Left colon (tissue), 2 donors: ENCODE data around the gene CHD8. TPM values are rescaled to one million over a fixed set of nuclear protein-coding genes. Genes with fewer than 3 reads are reported as not detected.
A peak's percentile ranks its signal among the peaks of the same experiment; 100 is the strongest.

ENCODE experiments used
- ATAC-seq: fragments of 200-7000 bp; cut with Tn5 transposase; one replicate; pipeline ENCODE4 v1.9.1; 2020; ENCODE audit warnings: mild to moderate bottlenecking, moderate library complexity
- DNase-seq, 2 donors: peaks; one replicate each; pipeline ENCODE4 v3.0.0-alpha.2; 2020
- intact Hi-C, 2 donors: fragments of 100-400 bp; cut with DNase I in 1 of 2; cut with micrococcal nuclease in 1 of 2; formaldehyde crosslinking; loops; one replicate each; pipeline versions ENCODE4 v1.11.2 to v1.14.0; 2022; cut with DNase I, micrococcal nuclease
- total RNA-seq, 2 donors: library from RNA; stranded (reverse); fragmentation: NEBNext Ultra II Directional; extraction: Animal tissue kit (Norgen Biotek cat#: 25700); gene quantifications; one replicate each; pipeline ENCODE4 v1.2.1, GENCODE V29; 2021
- donor health status: DM: no; HTN: no; CAD: no.
- donor health status: DM: yes; HTN: yes; CAD: no.

Gene CHD8
- total RNA-seq, 2 donors from 2014 or later: 58.5 to 59.0 TPM

DNA sequence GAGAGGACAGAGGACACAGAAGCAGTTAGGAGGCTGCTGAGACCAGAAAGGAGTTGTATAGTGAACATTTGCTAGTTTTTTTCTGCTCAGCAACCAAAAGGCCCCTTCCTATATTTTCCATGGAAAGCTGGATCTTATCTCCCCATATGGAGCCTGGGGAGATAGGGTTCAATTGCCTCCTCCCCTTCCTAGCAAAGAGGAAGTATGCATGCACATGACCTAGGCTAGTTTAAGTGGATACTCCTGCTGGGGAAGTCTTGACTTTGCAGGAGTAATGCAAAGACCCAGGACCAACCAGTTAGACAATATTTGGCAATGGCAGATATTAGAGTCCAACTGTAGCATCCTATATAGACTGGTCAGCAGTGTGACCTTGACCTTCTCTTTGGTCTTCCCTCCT, 15.1 kb downstream of the CHD8 start:
- DNase-seq: no peak
- intact Hi-C loops: no loop called here
- no peak for ATAC-seq

GRCh38 chr14:21437063-21437901, 18.6 kb downstream of the CHD8 start:
- peak; percentile 99 to 100 for DNase-seq
- intact Hi-C loops: no loop called here
- peak; percentile 99 for ATAC-seq

DNA sequence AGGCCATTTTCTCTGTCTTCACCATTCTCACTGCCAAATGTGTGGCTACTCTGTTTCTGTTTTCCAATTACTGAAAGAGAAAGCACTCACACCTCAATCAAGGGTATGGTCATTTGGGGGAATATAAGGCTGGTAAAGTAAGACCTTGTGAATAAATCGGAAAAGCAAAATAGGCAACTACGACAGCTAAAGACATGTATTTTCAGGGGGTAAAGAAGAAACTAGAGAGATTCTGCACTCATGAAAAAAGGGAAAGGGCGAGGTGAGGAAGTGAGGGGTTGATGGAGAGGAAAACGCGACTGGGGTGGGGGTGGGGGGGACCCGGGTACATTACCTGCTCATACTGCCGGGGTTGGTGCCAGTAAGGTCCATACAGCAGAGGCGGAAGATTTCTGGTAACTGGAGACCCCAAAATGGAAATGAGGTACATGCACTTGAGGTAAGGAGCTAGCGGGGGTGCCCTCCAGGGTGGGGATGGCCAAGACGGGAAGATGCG, 19.3 kb downstream of the CHD8 start:
- intact Hi-C loops: no loop called here
- DNase-seq: no peak
- peak; percentile 29 for ATAC-seq

GRCh38 chr14:21431126-21431525, 24.8 kb downstream of the CHD8 start:
- intact Hi-C loops: no loop called here
- no peak for DNase-seq
- ATAC-seq: no peak

DNA sequence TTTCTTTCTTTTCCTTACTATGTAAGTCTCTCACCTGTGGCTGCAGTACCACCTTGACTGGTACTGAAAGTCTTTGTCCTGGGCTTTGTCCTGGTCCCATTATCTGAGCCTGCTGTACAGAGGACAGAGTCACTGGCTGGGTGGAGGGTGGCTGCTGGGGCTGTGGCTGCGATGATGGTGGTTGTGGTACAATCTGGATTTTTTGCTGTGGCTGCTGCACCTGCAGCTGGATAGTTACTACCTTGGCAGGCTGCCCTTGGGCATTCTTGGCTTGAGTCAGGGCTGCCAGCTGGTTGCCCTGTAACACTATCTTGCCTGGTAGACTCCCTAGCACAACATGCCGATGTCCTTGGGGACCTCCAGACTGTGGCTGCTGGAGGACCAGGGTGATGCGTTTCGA, 27.0 kb downstream of the CHD8 start:
- DNase-seq: no peak
- intact Hi-C loops: no loop called here
- peak; percentile 30 for ATAC-seq

DNA sequence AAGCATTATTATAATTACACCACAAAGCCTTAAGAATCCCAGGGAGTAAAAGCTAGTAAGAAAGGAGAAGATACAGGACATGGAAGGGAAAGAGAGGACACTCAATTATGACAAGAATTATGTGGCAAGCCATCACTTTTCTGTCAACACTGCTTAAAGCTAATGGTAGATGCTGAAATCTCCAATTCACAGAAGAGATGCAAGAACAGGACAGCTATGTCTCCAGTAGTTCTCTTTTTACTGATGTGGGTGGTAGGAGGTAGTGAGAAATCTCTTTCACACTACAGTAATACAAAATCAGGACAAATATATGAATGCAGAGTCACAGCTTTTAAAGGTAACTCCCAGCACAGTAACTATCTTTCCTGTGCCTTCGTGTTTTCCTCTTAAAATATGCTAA, 29.2 kb downstream of the CHD8 start:
- ATAC-seq: no peak
- DNase-seq: no peak
- intact Hi-C loops: no loop called here

DNA sequence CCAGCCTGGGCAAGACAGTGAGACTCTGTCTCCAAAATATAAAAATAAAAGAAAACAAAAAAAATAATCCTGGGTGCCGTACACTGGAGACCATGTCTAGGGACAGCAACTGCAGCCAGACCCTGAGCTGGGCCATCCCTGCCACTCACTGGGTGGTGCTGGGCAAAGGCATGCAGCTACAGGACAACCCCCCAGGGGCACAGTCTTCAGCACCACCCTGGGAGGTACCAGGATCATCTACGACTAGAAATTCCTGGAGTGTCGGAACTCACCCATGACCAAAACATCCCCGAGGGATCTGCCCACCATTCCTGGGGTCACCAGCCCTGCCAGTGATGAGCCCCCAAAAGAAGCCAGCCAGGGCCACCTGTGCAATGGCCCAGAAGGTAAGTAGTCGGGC, 36.4 kb downstream of the CHD8 start:
- DNase-seq: no peak
- ATAC-seq: no peak
- intact Hi-C loops: no loop called here

DNA sequence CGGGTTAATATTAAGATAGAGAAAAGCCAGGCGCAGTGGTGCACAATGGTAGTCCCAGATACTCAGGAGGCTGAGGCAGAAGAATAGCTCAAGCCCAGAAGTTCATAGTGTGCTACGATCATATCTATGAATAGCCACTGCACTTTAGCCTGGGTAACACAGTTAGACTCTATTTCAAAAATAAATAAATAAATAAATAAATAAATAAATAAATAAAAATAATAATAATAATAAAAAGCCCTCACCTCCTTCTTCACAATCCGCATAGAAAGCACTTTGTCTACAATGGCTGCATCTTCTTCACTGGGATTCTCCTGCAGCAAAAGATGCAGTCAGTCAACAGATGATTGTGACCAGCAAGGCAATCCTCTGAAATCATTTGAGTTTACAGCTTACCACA, 40.6 kb downstream of the CHD8 start:
- ATAC-seq (no peak), DNase-seq (no peak)
- intact Hi-C loops: no loop called here

- no peak for ATAC-seq
- intact Hi-C loops: no loop called here
- DNase-seq: no peak
Observed at GRCh38 chr14:21414137-21414631, 41.7 kb downstream of the CHD8 start.

- DNase-seq: no peak
- intact Hi-C loops: no loop called here
- no peak for ATAC-seq
Observed at GRCh38 chr14:21408147-21408546, 47.8 kb downstream of the CHD8 start.

DNA sequence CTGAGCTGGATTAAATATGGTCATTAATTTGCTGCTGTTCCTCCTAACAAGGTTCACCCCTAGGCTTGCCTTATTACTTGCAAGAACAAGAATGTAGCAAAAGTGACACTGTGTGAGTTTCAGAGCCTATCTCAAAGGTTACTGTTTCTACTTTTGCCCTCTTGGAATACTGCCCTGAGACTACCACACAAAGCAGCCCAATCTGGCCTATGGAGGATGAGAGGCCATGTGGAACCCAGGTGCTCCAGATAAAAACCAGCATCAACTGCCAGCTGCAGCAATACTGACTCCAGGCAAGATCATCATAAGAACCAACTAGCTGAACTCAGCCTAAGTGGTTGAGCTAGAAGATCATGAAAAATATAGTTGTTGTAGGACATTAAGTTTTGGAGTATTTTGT, 49.7 kb downstream of the CHD8 start:
- intact Hi-C loops: no loop called here
- DNase-seq (no peak), ATAC-seq (no peak)

DNA sequence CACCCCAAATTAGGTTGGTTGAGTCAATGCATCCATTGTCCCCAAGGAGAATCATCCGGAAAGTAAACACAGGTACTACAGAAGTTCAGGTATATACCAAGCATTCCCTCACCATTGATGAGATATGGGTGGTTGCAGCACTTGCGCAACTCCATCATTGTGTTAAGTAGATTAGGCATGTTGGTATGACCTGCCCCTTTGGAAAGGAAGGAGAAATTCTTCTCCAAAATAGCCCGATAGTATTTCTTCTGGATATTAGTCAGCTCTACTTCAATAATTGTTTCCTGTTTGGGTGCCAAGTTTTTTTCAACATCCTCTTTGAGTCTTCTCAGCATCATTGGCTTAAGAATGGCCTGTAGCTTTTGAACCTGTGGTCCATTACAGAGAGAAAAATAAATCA, 50.8 kb downstream of the CHD8 start:
- ATAC-seq: no peak
- intact Hi-C loops: no loop called here
- no peak for DNase-seq

GRCh38 chr14:21399311-21399870, 56.5 kb downstream of the CHD8 start:
- no peak for ATAC-seq
- intact Hi-C loops: no loop called here
- DNase-seq: no peak

- no peak for DNase-seq
- ATAC-seq: no peak
- intact Hi-C loops: no loop called here
Observed at GRCh38 chr14:21398901-21399300, 57.0 kb downstream of the CHD8 start.

DNA sequence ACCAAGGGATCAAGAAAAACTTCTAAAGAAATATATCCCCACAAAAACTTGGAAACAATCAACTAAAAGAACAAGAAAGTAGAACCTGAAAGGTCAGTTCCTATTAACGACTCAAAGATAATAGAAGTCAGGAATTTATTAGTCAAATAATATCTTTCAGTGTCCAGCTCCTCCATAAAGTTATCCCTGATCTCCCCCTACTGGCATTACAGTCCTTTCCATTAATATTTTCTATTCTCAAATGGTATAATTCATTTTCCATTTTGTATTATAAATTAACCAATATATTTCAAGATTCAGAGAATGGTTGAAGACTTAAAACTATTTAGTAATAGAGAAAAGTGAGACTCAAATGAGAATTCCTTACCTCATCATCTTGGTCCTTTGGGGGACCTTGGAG, 60.5 kb downstream of the CHD8 start:
- intact Hi-C loops: no loop called here
- no peak for ATAC-seq
- no peak for DNase-seq

GRCh38 chr14:21385188-21385904, 70.6 kb downstream of the CHD8 start:
- ATAC-seq (no peak), DNase-seq (no peak)
- intact Hi-C loops: loop anchor here in 1 of 2 donors (10.0 kb wide), 1 partner anchor 1899 kb away; the partner anchor contains the start of gene HOMEZ

- peak; percentile 7 for ATAC-seq
- no peak for DNase-seq
- intact Hi-C loops: loop anchor here in 1 of 2 donors (10.0 kb wide), 1 partner anchor 1900 kb away; the partner anchor contains the start of gene HOMEZ
Observed at GRCh38 chr14:21384494-21384851, 71.5 kb downstream of the CHD8 start.

DNA sequence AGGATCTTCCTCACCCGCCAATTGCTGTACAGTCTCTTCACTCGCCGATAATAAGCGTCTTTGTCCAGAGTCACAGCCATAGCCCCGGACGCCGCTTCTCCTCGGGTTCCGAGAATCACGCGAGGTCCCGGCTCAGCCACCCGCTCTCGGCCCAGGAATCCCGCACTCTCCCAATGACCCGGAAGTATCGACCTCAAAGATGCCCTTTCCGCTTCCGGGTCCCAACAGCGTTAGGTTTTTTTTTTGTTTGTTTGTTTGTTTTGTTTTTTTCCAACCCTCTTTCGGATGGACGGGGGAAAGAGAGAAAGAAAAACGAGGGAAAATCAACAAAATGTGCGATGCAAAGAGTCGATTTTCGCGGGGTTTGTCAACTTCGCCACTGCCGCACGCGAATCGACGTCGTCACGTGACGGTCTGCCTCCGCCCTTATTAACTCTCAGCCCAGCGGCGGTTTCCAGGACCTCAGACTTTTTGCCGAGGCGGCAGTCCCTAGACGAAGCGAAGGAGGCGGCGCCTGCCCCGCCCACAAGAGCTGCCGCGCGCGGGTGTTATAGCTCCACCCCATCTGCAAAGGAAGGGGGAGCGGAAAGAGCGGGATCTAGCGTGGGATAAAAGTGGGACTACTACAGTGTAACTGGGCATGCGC, 72.0 kb downstream of the CHD8 start, which contains the start of gene SUPT16H:
Gene SUPT16H, minus strand, starts transcription at position 172 of the 646 bp plus-strand sequence. Its CDS starts 92 bp downstream, at position 80.
- intact Hi-C loops: loop anchor here in 1 of 2 donors (10.0 kb wide), 1 partner anchor 1901 kb away; the partner anchor contains the start of gene HOMEZ
- ATAC-seq (peak; percentile 96), DNase-seq (peak; percentile 97)
